Gastroesophageal sphincter (tissue), 3 donors: ENCODE data around the gene GAS1.

Experiments
- POLR2A ChIP-seq, 2 donors: fragments of 450-650 bp; IDR thresholded peaks; one replicate each; pipeline ENCODE4 v1.6.1; 2017; ENCODE audit warnings: antibody characterized with exemption in 2 of 2, mild to moderate bottlenecking in 2 of 2, moderate library complexity in 1 of 2
- POLR2AphosphoS5 ChIP-seq: sonication (generic); formaldehyde crosslinking; IDR thresholded peaks from one replicate; pipeline ENCODE4 v1.6.1; 2017; ENCODE audit warnings: antibody characterized with exemption
- TF ChIP-seq, protein P1 (sequence below), 4 experiments: fragments of 200-600 bp in 2 of 4; fragments of 450-650 bp in 2 of 4; sonication (generic) in 1 of 4; IDR thresholded peaks; one replicate each; pipeline ENCODE4 v1.5.1; 2017 to 2019; ENCODE audit warnings: antibody characterized with exemption in 4 of 4, mild to moderate bottlenecking in 2 of 4, moderate library complexity in 2 of 4

- TF ChIP-seq, protein P1, sequence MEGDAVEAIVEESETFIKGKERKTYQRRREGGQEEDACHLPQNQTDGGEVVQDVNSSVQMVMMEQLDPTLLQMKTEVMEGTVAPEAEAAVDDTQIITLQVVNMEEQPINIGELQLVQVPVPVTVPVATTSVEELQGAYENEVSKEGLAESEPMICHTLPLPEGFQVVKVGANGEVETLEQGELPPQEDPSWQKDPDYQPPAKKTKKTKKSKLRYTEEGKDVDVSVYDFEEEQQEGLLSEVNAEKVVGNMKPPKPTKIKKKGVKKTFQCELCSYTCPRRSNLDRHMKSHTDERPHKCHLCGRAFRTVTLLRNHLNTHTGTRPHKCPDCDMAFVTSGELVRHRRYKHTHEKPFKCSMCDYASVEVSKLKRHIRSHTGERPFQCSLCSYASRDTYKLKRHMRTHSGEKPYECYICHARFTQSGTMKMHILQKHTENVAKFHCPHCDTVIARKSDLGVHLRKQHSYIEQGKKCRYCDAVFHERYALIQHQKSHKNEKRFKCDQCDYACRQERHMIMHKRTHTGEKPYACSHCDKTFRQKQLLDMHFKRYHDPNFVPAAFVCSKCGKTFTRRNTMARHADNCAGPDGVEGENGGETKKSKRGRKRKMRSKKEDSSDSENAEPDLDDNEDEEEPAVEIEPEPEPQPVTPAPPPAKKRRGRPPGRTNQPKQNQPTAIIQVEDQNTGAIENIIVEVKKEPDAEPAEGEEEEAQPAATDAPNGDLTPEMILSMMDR (IDR thresholded peaks at IDR 0.05) = no peak
- TF ChIP-seq POLR2A (IDR thresholded peaks at IDR 0.05) = no peak
- no peak for TF ChIP-seq POLR2AphosphoS5
These were observed 46.5 kb upstream of the GAS1 start for GRCh38 chr9:86993830-86994229.
